HG03095 (cell line): Measurements from ENCODE around the gene C22orf31.
"Not testable (repeated sequence)": the region's sequence is repeated elsewhere in the genome, so short reads cannot be mapped to it uniquely, and the experiment has no call there.

Experiments used
- ATAC-seq: cut with Tn5 transposase; IDR thresholded peaks from one replicate; pipeline ENCODE4 v1.9.1; 2021; ENCODE audit warnings: moderate library complexity; ENCODE audit not compliant: unreplicated experiment

Gene C22orf31

DNA sequence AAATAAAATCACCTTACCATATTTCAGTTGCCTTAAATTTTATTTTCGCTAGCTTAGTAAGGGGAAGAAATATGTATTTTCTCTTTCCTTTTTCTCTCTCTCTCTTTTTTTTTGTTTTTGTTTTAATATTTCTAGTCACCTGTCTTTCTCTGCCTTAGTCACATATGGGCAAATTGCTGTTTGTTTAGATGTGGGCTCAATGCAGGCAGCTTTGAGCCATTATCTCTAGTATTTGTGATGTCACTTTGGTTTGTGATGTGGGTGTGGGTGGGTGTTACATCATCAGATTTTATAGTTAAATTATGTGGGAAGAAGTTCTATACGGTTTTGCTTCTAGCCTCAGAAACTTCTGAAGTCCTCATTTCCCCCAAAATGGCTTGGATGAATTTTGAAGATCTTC, at the start of gene C22orf31:
Gene C22orf31, minus strand, starts transcription at position 59 of the 400 bp plus-strand sequence. Its CDS starts 39 bp downstream, at position 20.
- ATAC-seq, result no peak

DNA sequence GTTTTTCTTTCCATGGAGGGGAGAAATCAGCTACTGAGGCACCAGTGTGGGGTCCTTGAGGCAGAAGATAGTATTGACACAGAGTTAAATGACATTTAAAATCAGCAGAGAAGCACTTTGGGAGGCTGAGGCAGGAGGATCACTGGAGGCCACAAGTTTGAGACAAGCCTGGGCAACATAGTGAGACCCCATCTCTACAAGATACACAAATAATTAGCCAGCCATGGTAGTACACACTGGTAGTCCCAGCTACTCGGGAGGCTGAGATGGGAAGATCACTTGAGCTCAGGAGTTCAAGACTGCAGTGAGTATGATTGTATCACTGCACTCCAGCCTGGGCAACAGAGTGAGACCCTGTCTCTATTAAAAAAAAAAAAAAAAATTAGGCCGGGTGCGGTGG, 49.3 kb upstream of the C22orf31 start:
- no peak for ATAC-seq

DNA sequence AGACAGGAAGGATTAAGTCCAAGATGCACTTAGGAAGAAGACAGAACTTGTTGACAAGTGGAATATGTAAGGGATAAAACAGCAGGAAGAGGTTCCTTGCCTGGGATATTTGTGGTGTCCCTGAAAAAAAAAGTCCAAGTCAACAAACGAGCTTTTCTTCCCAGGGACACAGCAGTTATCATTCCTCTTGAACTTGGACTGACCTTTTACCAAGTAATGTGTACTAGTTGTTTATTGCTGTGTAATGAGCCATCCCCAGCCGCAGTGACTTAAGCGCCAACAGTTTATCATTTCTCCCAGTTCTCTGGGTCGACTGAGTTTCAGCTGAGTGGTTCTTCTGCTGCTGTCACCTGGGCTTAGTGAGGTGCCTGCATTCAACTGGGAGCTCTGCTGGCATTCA, 48.2 kb upstream of the C22orf31 start:
- no peak for ATAC-seq

DNA sequence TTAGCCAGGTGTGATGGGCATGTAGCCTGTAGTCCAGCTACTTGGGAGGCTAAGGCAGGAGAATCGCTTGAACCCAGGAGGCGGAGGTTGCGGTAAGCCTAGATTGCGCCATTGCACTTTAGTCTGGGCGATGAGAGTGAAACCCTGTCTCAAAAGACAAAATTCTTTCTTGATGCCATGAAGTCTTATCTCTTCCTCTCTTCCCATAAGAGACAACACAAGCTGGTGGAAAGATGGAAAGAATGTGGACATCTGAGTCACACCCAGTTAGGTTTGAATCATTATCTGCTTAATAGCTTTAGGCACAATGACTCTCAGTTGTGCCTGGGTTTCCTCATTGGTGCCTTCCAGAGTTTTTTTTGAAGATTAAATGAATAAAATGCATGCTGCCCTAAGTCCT, 46.5 kb upstream of the C22orf31 start:
- ATAC-seq, result no peak

DNA sequence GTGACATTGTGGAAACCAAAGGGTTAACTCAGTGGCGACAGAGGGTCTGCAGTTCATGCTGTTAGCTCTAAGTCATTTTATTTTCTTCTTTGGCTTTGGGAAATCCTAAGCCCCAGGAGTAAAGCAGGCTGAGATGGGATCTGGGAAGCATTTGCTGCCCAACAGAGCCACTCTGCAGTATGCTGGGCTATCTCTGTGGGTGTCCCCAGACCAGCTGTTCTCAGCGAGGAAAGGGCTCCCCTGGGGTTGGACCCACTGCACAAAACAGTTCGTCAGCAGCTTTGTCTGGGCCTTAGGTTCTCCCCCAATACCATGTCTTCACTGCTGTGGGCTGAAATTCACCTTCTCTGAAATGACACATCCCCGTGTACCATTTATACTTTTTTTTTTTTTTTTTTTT, 45.2 kb upstream of the C22orf31 start:
- ATAC-seq, result no peak

DNA sequence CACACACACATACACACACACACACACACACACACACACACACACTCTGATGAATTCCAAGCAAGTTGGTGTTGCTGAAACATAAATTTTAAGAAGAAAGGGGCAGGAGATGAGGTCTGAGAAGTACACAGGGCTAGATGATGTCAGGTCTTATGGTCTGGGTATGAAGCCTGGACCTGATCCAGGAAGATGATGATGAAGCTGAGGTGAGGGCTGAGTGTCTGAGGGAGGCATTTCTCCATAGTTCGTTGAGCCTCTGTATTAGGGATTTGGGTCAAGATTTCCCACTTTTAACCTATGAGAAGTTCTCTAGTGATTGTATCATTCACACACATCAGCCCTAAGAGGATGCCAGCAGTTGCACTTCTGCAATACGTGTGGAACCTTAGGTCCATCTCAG, 43.8 kb upstream of the C22orf31 start:
- ATAC-seq, result no peak

DNA sequence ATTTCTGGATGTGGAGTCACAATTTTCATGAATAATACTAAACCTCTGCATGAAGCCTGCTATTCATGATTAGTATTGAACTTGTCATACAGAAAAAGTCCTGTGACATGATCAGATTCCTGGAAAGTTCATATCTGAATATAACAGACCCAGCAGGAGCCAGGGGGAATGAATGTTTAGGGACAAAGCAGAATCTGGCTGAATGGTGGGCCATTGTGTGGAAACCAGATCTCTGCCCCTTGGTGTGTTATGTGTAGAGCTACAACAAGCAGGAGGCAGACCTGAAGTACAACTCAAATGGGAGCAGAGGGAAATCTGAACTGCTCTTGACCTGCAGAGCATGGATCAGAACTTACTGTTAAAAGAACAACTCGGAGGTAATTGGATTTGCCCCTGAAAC, 41.5 kb upstream of the C22orf31 start:
- ATAC-seq, result no peak

DNA sequence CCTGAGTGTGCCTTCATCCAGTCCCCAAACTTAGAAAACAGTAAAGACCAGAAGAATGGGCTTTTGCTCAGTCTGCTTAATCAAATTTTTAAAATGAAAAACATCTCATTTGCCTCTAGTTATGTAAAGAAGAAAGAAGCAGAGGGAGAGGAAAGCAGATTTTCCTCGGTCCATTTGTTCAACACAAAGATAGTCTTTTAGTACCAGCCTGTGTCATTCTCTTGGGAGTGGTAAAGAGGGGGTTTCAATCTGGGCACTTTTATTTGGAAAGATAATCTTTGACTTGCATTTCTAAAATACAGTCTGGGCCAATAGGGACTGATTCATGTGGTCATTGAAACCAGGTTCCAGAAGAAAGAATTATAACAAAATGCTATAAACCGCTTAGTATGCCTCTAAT, 40.7 kb upstream of the C22orf31 start:
- no peak for ATAC-seq

DNA sequence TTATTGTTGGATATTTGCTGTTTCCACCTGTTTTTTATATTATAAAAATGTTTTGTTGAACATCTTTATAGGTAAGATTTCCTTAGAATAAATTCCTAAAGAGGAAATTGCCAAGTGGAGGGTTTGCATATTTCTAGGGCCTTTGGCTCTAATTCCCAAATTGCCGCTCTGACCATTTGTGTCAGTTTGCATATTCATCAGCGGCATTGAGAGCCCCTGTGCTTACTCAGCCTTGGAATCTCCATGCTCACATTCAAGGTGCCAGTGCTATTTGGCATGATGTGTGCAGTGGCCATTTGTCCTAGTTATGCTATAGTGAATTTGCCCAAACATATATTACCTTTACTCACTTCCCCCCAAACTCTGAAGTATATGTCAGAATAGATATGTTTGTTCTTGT, 36.7 kb upstream of the C22orf31 start:
- ATAC-seq, result no peak

DNA sequence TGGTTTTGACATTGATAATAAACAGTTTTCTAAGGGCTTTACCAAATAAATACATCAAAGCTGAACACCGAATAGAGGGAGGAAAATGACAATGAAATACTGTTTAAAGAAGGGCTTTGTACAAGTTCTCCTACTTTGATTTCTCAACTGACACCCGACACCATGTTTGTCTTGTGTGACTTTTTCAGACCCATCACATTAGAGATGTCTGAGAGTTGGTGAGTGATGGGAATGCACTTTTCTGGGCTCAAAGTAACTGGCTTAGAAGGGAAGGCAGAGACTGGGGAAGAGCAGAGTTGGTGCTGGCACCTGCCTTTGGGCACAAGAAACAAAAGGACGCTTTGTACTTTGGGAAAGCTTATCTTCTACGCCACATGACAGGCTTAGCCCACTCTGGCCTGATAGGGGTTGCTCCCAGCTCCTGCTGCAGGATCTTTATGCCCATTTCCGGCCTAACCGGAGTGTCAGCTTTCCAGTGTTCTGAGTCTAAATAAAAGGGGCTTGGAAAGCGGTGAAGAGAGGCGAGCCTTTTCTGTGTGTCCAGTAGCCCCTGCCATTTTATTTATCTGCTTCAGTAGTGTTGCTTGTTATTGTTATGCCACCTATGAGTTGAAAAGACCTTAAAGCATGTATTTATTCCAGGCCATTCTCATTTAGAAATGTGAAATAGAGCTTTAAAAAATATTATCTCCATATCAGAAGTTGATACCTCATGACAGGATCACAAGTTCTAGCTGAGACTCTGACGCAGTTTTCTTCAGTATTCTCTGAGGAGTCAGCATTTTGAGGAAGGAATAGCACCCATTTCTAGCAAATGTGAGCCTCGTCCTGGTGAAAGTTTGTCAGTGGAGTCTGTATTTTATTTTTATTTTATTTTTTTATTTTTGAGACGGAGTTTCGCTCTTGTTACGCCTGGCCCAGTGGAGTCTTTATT, 35.4 kb upstream of the C22orf31 start:
- ATAC-seq, result no peak

DNA sequence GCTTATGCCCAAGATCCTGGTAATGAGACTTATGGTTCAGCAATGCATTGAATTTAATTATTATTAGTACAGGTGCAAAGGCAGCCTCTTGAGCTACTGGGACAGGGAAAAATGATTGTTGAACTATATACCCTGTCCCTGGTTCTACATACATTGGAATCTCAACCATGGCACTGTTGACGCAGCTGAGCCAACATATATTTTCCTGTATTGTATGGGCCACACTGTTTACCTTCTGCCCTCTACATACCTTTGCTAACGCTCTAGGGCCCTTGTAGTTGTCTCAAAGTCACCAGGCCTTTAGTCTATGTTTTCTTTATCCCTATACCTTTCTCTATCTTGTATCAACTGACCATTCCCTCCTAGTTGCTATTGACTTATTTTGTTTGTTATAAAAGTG, 33.8 kb upstream of the C22orf31 start:
- ATAC-seq, result no peak

DNA sequence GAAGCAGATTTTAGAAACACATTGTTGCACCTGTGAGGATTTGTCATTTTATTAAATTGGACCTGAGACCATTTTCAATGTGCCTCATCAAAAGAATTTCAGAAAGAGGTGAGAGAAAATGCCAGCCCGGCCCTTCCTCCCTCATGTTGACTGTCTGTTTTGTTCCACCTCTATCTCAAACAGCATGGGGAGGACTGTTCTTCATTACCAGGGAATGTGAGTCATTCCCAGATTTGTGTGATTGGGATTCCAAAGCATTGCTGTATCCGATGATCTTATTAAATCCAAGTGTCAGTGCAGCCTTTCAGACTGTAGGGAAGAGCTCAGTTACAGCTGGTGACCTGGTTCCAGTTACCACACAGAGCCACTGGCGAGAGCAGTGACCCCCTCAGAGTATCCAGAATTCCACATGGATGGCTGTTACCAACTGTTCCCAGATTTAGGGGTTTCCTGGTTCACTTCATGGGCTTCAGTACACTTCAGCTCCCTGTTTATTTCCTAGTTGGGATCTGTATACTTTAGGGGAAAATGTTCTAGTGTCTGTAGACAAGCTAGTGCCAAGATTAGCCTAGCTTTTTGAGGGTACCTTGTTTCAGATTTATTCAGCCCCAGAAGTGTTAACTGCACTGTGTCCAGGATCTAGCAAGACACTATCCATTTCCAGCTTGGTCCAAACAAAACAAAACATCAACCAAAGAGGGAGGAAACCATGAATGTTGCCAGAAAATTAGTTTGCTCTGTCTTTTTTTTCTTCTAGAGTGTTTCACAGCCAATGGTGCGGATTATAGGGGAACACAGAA, 32.1 kb upstream of the C22orf31 start:
- ATAC-seq, result no peak

DNA sequence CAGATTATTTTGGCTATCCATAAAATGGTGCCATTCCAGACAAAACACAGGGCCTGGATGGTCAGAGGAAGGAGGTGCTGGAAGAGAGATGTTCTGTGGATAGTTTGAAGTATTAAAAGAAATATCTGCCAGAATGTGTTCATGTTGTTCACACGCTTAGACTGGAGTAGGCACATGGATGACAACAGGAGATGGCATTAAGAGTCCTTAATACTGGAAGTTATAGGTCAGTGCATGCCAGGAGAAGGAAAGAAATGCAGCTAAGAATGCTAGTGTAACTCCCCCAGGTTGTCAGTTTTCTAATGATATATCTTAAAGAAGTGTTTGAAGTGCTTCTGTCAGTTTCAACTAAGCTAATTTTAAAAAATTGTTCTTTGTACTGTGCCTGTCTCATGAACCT, 31.4 kb upstream of the C22orf31 start:
- ATAC-seq, result no peak

DNA sequence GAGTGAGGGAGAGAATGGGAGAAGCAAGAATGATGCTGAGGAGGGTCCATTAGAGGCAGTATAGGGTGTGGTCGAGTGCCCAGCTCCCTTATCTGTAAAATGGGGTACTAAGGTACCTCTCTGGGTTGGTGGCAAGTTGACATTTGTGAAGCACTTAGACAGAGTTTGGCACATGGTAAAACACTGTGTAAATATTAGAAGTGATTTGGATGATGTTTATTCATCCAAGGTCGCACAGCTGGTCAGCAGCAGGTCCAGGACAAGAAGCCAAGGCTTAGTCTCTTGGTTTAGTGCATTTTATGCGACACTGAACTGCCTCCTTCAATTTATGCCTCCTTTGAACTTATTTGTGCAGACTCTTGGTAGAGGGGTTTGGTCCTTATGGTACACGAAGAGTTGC, 30.6 kb upstream of the C22orf31 start:
- ATAC-seq, result no peak

DNA sequence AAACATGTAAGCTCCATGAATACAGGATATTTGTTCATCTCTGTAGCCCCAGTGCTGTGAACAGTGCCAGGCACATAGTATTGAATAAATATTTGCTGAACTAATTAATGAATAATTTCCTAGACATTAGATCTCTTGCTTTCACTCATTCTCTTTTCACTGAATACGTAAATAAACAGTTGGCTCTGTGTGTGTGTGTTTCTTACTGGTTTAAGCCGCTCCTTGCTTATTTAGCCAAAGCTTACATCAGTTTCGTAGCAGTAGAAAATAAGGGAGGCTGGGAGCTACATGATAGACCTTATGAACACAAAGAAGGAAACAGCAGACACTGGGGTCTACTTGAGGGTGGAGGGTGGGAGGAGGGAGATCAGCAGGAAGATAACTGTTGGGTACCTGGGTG, 28.4 kb upstream of the C22orf31 start:
- no peak for ATAC-seq

DNA sequence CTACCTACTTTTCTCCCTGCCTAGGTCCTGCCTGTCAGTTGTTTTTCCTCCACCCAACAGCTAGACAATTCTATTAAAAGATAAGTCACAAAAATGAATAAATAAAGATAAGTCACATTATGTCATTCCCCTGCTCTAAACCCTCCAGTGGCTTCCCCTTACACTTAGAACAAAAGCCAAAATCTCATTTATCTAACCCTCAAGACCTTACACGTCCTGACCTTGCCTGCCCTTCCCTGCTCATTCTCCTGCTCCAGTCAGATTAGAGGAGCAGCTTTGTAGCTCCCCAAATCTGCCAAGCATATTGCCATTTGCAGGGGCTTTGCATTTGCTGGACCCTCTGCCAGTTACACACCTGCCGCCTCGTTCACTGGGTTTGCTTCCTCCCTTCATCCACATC, 27.9 kb upstream of the C22orf31 start:
- no peak for ATAC-seq

DNA sequence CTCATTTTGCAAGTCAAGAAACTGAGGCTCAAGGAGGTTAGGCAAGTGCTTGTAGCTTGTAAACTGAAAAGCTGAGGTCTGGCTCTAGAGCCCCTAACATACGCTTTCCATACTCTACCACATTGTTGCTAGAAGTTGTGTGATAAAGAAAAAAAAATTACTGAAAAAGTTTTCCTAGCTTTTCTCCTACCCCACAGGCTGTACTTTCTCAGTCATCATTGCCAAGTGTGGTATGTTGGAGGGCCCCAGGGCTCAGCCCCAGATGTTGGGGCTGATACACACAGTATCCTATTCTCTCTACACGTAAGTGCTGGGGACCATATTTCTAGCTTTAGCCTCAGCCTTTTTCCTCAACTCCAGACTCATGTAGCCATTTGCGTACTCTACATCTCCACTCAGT, 27.2 kb upstream of the C22orf31 start:
- ATAC-seq, result no peak

DNA sequence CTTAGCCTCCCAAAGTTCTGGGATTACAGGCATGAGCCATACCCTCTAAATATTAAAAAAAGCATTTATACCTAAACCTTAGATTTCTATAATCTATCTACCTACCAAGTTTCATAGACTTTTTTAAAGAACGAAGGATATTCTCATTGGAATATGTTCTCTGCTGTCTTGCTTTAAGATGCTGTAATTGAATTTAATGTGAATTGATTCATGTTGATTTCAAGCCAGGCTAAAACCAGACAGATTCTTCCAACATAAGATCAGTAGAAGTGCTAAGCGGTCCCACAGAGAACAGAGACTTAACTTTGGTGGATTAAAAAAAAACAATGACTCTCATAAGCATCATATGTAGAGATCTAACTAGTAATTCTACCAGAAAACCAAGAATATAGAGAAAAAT, 25.4 kb upstream of the C22orf31 start:
- no peak for ATAC-seq

DNA sequence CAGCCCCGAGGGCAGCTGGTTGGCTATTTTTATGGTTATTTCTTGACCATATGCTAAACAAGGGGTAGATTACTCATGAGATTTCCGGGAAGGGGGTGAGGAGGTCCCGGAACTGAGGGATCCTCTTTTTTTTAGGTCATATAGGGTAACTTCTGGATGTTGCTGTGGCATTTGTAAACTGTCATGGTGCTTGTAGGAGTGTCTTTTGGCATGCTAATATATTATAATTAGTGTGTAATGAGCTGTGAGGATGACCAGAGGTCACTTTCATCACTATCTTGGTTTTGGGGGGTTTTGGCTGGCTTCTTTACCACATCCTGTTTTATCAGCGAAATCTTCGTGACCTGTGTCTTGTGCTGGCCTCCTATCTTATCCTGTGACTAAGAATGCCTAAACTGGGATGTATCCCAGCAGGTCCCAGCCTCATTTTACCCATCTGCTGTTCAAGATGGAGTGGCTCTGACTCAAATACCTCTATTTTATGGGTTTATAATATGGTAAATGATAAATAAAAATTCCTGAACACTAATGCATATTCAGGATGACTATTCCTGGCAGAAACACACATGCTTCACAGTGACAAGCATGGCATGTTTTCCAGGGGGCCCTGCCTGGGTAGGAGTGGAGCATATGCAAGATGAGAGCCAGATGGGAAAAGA, 22.4 kb upstream of the C22orf31 start:
- ATAC-seq, result no peak

DNA sequence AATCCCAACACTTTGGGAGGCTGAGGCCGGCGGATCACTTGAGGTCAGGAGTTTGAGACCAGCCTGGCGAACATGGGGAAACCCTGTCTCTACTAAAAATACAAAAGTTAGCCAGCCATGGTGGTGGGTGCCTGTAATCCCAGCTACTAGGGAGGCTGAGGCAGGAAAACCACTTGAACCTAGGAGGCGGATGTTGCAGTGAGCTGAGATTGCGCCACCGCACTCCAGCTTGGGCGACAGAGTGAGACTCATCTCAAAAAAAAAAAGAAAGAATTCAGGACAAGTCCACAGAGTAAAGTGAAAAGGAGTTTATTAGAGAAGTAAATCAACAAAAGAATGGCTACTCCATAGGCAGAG, 21.9 kb upstream of the C22orf31 start:
- ATAC-seq, result not testable (repeated sequence)

DNA sequence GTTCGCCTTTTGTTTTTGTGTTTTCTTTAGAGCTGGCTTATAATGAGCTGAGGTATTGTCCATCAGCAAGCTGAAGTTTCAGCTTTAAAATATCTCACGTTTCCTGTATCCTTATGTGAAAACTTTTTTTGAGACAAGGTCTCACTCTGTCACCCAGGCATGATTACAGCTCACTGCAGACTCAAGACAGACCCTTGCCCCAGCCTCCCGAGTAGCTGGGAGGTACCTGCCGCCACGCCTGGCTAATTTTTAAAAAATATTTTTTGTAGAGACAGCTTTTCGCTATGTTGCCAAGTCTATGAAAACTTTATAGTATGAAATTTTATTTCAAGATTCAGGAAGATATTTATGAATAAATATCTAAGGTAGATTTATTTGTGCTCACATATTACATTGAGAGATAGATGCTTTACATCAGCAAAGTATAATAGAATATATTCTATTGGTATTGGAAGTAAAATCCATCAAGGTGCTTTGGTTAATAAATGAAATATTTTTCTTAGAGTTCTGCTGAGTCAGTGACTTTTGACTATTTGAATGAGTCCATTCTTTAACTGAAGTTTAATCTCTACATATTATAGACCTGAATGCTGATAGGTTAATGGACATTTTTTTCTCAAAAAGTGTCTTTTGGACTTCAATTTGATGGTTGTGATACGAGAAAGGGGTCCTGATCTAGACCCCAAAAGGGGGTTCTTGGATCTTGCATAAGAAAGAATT, 21.4 kb upstream of the C22orf31 start:
- ATAC-seq, result no peak
